ENCODE data around the gene ADGRF1.

- TF ChIP-seq CTCF (IDR thresholded peaks at IDR 0.05): no peak
- no peak for TF ChIP-seq POLR2A (IDR thresholded peaks at IDR 0.05)
Observed at GRCh38 chr6:47008397-47008763, 33.8 kb downstream of the ADGRF1 start.
